ENCODE results near the gene SNAP25. TPM values are rescaled to one million over a fixed set of nuclear protein-coding genes. Genes with fewer than 3 reads are reported as not detected.

The SNAP25 gene
- total and polyA plus RNA-seq, 10 of the 15 experiments (the other 5 are each of a cell fraction or from before 2014, with no cell fraction given), result not detected

DNA sequence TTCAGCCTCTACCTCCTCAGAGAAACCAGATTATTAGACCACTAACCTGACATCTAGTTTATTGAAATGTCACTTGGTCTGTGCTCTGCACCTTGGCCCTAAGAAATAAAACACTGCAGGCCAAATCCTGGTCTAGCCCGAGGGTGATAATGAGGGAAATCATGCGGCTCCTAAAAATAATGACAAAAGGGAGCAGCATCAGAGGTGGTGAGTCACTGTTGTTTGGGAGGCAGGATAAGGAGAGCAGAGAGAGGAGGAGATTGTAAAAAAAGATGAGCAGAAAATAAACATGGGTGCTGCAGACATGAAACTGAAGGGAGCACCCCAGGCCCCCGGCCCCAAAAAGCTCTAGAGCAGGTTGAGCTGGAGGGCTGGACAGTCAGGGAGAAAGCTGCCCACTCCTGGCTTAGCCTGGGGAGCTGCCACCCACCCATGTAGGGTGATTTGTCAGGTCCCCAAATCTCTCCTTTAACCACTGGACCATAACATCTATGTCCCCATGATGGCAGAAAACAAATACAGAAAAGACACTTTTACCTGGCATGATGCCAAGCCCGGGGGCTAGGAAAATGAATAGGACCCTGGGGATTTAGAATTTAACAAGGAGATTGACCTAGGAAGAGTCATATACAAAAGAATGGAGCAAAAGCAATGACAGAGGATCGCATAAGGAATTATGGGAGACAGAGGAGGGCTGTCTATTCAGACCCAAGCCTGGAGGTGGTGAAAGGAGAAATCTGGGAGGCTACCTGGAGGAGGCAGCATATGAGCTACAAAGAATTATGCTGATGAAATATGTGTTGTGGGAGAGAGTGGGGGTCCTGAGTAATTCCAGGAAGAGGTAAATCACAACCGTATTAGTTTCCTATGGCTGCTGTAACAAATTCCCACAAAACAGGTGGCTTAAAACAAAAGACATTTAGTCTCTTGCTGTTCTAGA, 103.7 kb downstream of the SNAP25 start (continued):
- no peak for TF ChIP-seq KAT2A (conservative IDR thresholded peaks at IDR 0.05; ENCODE audit: control insufficient read depth, low read depth, low read length)

DNA sequence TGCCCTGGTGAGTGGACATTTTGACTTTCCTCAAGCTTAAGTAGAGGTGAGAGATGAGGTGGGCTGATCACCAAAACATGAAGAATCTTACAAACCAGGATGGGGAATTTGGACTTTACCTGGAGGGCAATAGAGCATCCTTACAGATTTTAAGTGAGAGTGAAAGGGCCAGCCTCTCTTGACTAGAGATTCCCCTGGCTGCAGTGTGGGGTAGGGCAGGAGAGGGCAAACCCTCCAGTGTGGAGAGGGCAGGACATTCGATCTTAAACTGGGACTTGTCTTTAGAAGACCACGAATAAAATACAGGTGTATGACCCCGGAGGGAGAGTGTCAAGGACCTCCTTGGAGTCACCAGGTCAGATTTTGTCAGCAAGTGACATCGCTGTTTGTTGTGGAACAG, 105.1 kb downstream of the SNAP25 start:
- Histone ChIP-seq H3K27me3 (replicated peaks in 1 of 2; ENCODE audit: control insufficient read depth in 2 of 2, insufficient read depth in 2 of 2, low read length in 1 of 2) (no peaks in the 10 kb centered on the region; a peak in 1 of 4 replicates), H3K9me3 (replicated peaks; ENCODE audit: control insufficient read depth, insufficient read depth, low read length) (no peaks in the 10 kb centered on the region; the same call in 2 of the 3 replicates), H3K4me3 (no peak overlapping the region), H2AFZ (ENCODE audit: control insufficient read depth, low read depth, low read length) (no peak overlapping the region), H3K36me3 (ENCODE audit: control insufficient read depth in 2 of 2, insufficient read depth in 2 of 2, low read length in 1 of 2) (no peaks in the 10 kb centered on the region), H3K27ac (ENCODE audit: control insufficient read depth, insufficient read depth) (no peak overlapping the region), H3K4me2 (ENCODE audit: control insufficient read depth, insufficient read depth) (no peak overlapping the region), H3K79me2 (ENCODE audit: control insufficient read depth, insufficient read depth, low read length) (no peaks in the 10 kb centered on the region), H3K4me1 (ENCODE audit: control insufficient read depth, insufficient read depth, low read length) (no peaks in the 10 kb centered on the region), H4K20me1 (ENCODE audit: control insufficient read depth, insufficient read depth) (no peaks in the 10 kb centered on the region), H3K9ac (ENCODE audit: control insufficient read depth, insufficient read depth, low read length) (no peak overlapping the region)
- DNase-seq (ENCODE audit: low read depth, low spot score), result no peak
- intact Hi-C loops (cut with micrococcal nuclease; ENCODE audit: unreplicated experiment) (no loop called here), in situ Hi-C loops (cut with MboI) (no loop called here)
- CTCF ChIA-PET, result interaction anchor here (1.5 kb wide), 2 partner anchors 12 to 104 kb away, joined by 4 to 5 read pairs; no protein-coding TSS in a partner anchor
- TF ChIP-seq, protein P1, sequence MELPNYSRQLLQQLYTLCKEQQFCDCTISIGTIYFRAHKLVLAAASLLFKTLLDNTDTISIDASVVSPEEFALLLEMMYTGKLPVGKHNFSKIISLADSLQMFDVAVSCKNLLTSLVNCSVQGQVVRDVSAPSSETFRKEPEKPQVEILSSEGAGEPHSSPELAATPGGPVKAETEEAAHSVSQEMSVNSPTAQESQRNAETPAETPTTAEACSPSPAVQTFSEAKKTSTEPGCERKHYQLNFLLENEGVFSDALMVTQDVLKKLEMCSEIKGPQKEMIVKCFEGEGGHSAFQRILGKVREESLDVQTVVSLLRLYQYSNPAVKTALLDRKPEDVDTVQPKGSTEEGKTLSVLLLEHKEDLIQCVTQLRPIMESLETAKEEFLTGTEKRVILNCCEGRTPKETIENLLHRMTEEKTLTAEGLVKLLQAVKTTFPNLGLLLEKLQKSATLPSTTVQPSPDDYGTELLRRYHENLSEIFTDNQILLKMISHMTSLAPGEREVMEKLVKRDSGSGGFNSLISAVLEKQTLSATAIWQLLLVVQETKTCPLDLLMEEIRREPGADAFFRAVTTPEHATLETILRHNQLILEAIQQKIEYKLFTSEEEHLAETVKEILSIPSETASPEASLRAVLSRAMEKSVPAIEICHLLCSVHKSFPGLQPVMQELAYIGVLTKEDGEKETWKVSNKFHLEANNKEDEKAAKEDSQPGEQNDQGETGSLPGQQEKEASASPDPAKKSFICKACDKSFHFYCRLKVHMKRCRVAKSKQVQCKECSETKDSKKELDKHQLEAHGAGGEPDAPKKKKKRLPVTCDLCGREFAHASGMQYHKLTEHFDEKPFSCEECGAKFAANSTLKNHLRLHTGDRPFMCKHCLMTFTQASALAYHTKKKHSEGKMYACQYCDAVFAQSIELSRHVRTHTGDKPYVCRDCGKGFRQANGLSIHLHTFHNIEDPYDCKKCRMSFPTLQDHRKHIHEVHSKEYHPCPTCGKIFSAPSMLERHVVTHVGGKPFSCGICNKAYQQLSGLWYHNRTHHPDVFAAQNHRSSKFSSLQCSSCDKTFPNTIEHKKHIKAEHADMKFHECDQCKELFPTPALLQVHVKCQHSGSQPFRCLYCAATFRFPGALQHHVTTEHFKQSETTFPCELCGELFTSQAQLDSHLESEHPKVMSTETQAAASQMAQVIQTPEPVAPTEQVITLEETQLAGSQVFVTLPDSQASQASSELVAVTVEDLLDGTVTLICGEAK (IDR thresholded peaks at IDR 0.05; ENCODE audit: borderline replicate concordance), result no peak
- TF ChIP-seq, protein P2, sequence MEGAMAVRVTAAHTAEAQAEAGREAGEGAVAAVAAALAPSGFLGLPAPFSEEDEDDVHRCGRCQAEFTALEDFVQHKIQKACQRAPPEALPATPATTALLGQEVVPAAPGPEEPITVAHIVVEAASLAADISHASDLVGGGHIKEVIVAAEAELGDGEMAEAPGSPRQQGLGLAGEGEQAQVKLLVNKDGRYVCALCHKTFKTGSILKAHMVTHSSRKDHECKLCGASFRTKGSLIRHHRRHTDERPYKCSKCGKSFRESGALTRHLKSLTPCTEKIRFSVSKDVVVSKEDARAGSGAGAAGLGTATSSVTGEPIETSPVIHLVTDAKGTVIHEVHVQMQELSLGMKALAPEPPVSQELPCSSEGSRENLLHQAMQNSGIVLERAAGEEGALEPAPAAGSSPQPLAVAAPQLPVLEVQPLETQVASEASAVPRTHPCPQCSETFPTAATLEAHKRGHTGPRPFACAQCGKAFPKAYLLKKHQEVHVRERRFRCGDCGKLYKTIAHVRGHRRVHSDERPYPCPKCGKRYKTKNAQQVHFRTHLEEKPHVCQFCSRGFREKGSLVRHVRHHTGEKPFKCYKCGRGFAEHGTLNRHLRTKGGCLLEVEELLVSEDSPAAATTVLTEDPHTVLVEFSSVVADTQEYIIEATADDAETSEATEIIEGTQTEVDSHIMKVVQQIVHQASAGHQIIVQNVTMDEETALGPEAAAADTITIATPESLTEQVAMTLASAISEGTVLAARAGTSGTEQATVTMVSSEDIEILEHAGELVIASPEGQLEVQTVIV (IDR thresholded peaks at IDR 0.05; ENCODE audit: borderline replicate concordance, partially characterized antibody), result no peak
- no peak for TF ChIP-seq SMC3 (IDR thresholded peaks at IDR 0.05; ENCODE audit: borderline replicate concordance, low read length)
- no peak for TF ChIP-seq SMAD5 (IDR thresholded peaks at IDR 0.05; ENCODE audit: low read depth)
- TF ChIP-seq ZNF24 (IDR thresholded peaks at IDR 0.05), result no peak
- TF ChIP-seq SRF (IDR thresholded peaks at IDR 0.05; ENCODE audit: low read depth in 2 of 2, low read length in 2 of 2), result no peak
- TF ChIP-seq EGR1 (IDR thresholded peaks at IDR 0.05; ENCODE audit: borderline replicate concordance in 1 of 2, low read depth in 2 of 2, low read length in 2 of 2), result no peak
- no peak for TF ChIP-seq CREB1 (IDR thresholded peaks at IDR 0.05; ENCODE audit: low read depth)
- FAIRE-seq, result no peak
- RAD21 ChIA-PET (ENCODE audit: unreplicated experiment), result no interaction called here
- POLR2A ChIA-PET, result interaction anchor here (1.0 kb wide), 1 partner anchor 44 kb away, joined by 4 read pairs; no protein-coding TSS in a partner anchor
- 25% methylated on average over 4 of the region's 4 CpGs for WGBS (ENCODE audit: insufficient coverage, insufficient replicate concordance, low lambda C conversion rate, missing lambda C conversion rate)
- BruUV-seq (replicated peaks), result no TSS peak
- SMC1A ChIA-PET (ENCODE audit: uncharacterized antibody, unreplicated experiment), result no interaction called here
- peak; percentile 37; the same call in 1 of the 3 replicates for ATAC-seq
